Smooth muscle cell (in vitro differentiated cells): ENCODE data around the gene TMEM151A. TPM values are rescaled to one million over a fixed set of nuclear protein-coding genes. Genes with fewer than 3 reads are reported as not detected.

Source experiments
- DNase-seq: peaks from one replicate; lab custom pipeline; 2025; ENCODE audit not compliant: unreplicated experiment; lab: John Stamatoyannopoulos, UW
- H2AFZ ChIP-seq: fragments of 200-600 bp; sonication (generic); 2 replicates; pipeline ENCODE4 v1.6.0; 2016; ENCODE audit warnings: antibody characterized with exemption, low read depth, mild to moderate bottlenecking
- H3F3A ChIP-seq: fragments of 200-600 bp; sonication (generic); 2 replicates; pipeline ENCODE4 v1.6.0; 2017; ENCODE audit warnings: antibody characterized with exemption, low read depth
- H3K27ac ChIP-seq: fragments of 200-600 bp; sonication (generic); 2 replicates; pipeline ENCODE4 v1.5.1; 2016; ENCODE audit warnings: low read depth, mild to moderate bottlenecking
- H3K27me3 ChIP-seq: fragments of 200-600 bp; sonication (generic); 2 replicates; pipeline ENCODE4 v1.6.1; 2016; ENCODE audit warnings: low read depth, mild to moderate bottlenecking
- H3K36me3 ChIP-seq: fragments of 200-600 bp; sonication (generic); 2 replicates; pipeline ENCODE4 v1.5.1; 2016; ENCODE audit warnings: low read depth
- H3K4me1 ChIP-seq: fragments of 200-600 bp; sonication (generic); 2 replicates; pipeline ENCODE4 v1.5.1; 2016; ENCODE audit warnings: low read depth
- H3K4me2 ChIP-seq: fragments of 200-600 bp; sonication (generic); 2 replicates; pipeline ENCODE4 v1.6.0; 2016; ENCODE audit warnings: mild to moderate bottlenecking
- H3K4me3 ChIP-seq: fragments of 200-600 bp; sonication (generic); 2 replicates; pipeline ENCODE4 v1.5.1; 2016; ENCODE audit warnings: mild to moderate bottlenecking
- H3K79me2 ChIP-seq: fragments of 200-600 bp; sonication (generic); 2 replicates; pipeline ENCODE4 v1.6.0; 2016; ENCODE audit warnings: low read depth, mild to moderate bottlenecking
- H3K9ac ChIP-seq: fragments of 200-600 bp; sonication (generic); 2 replicates; pipeline ENCODE4 v1.6.0; 2016; ENCODE audit warnings: low read depth
- H3K9me3 ChIP-seq: fragments of 200-600 bp; sonication (generic); replicated peaks from 2 replicates; pipeline ENCODE4 v1.5.1; 2016; ENCODE audit warnings: low read depth
- H4K20me1 ChIP-seq: fragments of 200-600 bp; sonication (generic); 2 replicates; pipeline ENCODE4 v1.6.0; 2016; ENCODE audit warnings: low read depth
- CTCF ChIP-seq: fragments of 200-600 bp; sonication (generic); IDR thresholded peaks from 2 replicates; pipeline ENCODE4 v1.5.1; 2017; ENCODE audit warnings: borderline replicate concordance, mild to moderate bottlenecking, antibody characterized with exemption; ENCODE audit not compliant: insufficient read depth, poor library complexity, severe bottlenecking
- WGBS: methylation state at CpG from one replicate; pipeline ENCODE4 v1.1.7; 2016; ENCODE audit warnings: low lambda C conversion rate; 5-methylcytosine and 5-hydroxymethylcytosine counted together
- polyA plus RNA-seq: library from polyadenylated mRNA; unstranded; fragments of >200 nt; fragmentation: Nextera tagmentation; extraction: Ambion mirVana; gene quantifications from 2 replicates; pipeline ENCODE4 v1.2.1, GENCODE V29; 2016
- total RNA-seq: library from RNA; depleted of rRNA; stranded (reverse); fragments of >200 nt; gene quantifications from 2 replicates; pipeline ENCODE4 v1.2.3, GENCODE V29; 2014

The TMEM151A gene
- total and polyA plus RNA-seq, 2 experiments from 2014 or later = 0.18 to 0.64 TPM

GRCh38 chr11:66258473-66258893 is 33.2 kb upstream of the TMEM151A start:
- no peak overlapping the region for H3K27ac ChIP-seq
- peaks cover 8% of the 10 kb centered on the region for H3K79me2 ChIP-seq
- peaks cover 7% of the 10 kb centered on the region for H3K4me1 ChIP-seq
- H2AFZ ChIP-seq = no peak overlapping the region
- H3K9ac ChIP-seq = peak overlapping the region; percentile 64
- H3K4me2 ChIP-seq = peak overlapping the region; percentile 96
- no peaks in the 10 kb centered on the region for H3K9me3 ChIP-seq
- H4K20me1 ChIP-seq = peaks cover 26% of the 10 kb centered on the region
- no peaks in the 10 kb centered on the region for H3K36me3 ChIP-seq
- TF ChIP-seq CTCF = no peak
- peak overlapping the region; percentile 87 for H3K4me3 ChIP-seq
- no peaks in the 10 kb centered on the region for H3F3A ChIP-seq
- 7% methylated on average over 28 of the region's 28 CpGs for WGBS
- no peaks in the 10 kb centered on the region for H3K27me3 ChIP-seq
- DNase-seq = no peak

DNA sequence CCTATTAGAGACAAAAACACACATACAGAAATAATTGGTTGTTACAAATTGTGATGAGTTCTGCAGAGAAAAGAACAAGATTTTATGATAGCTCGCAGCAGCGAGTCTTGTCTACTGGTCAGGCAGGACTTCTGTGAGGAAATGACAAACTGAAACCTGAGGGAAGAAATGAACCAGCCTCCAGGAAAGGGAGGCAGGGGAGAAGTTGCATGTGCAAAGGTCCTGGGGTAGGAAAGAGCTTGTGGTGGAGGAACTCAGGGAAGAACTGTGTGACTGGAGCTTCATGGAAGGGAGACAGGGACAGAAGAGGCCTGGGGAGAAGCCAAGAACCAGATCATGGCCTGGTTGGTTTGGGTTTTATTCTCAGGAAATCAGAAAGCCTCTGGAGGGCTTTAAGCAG is 32.5 kb upstream of the TMEM151A start:
- Histone ChIP-seq H3K36me3 (no peaks in the 10 kb centered on the region), H3K4me2 (peak overlapping the region; percentile 96), H3K9me3 (no peaks in the 10 kb centered on the region), H3K27ac (no peak overlapping the region), H4K20me1 (peaks cover 26% of the 10 kb centered on the region), H3F3A (no peaks in the 10 kb centered on the region), H3K27me3 (no peaks in the 10 kb centered on the region), H3K9ac (no peak overlapping the region), H3K4me3 (no peak overlapping the region), H3K4me1 (peaks cover 7% of the 10 kb centered on the region), H2AFZ (no peak overlapping the region), H3K79me2 (peaks cover 8% of the 10 kb centered on the region)
- TF ChIP-seq CTCF = no peak
- WGBS = 100% methylated on average over 2 of the region's 2 CpGs
- DNase-seq = no peak

DNA sequence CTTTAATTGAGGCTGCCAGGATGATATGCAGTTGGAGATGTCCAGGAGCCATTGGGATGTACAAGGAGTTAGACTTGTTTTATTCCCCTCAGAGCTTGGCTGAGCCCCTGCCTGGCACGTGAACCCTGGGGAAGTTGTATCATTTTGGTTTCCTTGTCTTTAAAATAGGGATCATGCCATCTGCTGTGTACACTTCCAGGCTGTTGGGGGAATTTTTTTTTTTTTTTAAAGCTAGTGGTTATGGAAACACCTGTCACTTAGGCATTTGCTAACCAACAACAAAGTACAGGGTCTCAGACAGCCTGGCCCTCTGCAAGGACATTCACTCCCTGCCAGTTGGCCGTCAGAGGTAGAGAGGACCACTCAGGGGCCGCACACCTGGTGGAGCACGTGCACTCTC is 31.7 kb upstream of the TMEM151A start:
- no peak for TF ChIP-seq CTCF
- no peak overlapping the region for H2AFZ ChIP-seq
- no peak overlapping the region for H3K27ac ChIP-seq
- H3K4me1 ChIP-seq = peaks cover 7% of the 10 kb centered on the region
- no peaks in the 10 kb centered on the region for H3F3A ChIP-seq
- no peak overlapping the region for H3K9ac ChIP-seq
- no peaks in the 10 kb centered on the region for H3K9me3 ChIP-seq
- no peaks in the 10 kb centered on the region for H3K27me3 ChIP-seq
- H3K4me3 ChIP-seq = no peak overlapping the region
- H3K36me3 ChIP-seq = no peaks in the 10 kb centered on the region
- H4K20me1 ChIP-seq = peaks cover 26% of the 10 kb centered on the region
- H3K79me2 ChIP-seq = peaks cover 8% of the 10 kb centered on the region
- no peak overlapping the region for H3K4me2 ChIP-seq
- DNase-seq = no peak
- 99% methylated on average over 4 of the region's 4 CpGs for WGBS

DNA sequence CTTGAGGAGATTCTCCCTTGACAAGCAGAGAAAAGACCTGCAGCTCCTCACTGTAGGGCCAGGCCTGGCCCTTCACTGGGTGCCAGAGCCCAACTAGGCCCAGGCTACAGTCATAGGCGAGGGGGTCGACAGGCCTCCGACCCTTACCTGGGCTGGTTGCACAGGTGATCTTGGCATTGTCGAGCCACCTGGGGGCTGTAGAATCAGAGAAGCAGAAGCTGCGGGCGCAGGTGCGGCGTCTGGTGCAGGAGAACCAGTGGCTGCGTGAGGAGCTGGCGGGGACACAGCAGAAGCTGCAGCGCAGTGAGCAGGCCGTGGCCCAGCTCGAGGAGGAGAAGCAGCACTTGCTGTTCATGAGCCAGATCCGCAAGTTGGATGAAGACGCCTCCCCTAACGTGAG is 30.1 kb upstream of the TMEM151A start:
- 95% methylated on average over 16 of the region's 16 CpGs for WGBS
- no peaks in the 10 kb centered on the region for H3K9me3 ChIP-seq
- H2AFZ ChIP-seq = no peak overlapping the region
- H3K4me3 ChIP-seq = no peak overlapping the region
- no peaks in the 10 kb centered on the region for H3K36me3 ChIP-seq
- no peak overlapping the region for H3K9ac ChIP-seq
- H4K20me1 ChIP-seq = peaks cover 26% of the 10 kb centered on the region
- H3K79me2 ChIP-seq = peaks cover 8% of the 10 kb centered on the region
- no peaks in the 10 kb centered on the region for H3K27me3 ChIP-seq
- H3F3A ChIP-seq = peaks cover 5% of the 10 kb centered on the region
- DNase-seq = no peak
- no peak overlapping the region for H3K27ac ChIP-seq
- H3K4me2 ChIP-seq = no peak overlapping the region
- peaks cover 7% of the 10 kb centered on the region for H3K4me1 ChIP-seq
- TF ChIP-seq CTCF = no peak
